ENCODE data around the gene ACYP2.

DNA sequence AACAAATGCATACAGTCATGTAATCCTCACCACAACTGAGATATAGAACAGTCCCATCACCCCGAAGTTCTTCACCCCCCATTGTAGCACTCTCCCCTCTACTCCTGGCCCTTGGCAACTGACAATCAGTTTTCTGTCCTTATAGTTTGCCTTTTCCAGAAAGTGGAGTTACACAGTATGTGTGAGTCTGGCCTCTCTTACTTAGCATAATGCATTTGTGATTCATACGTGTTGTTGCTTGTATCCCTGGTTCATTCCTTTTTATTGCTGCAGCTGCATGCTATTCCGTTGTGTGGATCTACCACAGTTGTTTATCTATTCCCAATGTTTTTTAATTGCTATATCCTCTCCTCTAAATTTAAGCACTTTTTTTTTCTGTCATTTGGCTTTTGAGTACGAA is 17.6 kb downstream of the ACYP2 start:
- TF ChIP-seq, protein P1, sequence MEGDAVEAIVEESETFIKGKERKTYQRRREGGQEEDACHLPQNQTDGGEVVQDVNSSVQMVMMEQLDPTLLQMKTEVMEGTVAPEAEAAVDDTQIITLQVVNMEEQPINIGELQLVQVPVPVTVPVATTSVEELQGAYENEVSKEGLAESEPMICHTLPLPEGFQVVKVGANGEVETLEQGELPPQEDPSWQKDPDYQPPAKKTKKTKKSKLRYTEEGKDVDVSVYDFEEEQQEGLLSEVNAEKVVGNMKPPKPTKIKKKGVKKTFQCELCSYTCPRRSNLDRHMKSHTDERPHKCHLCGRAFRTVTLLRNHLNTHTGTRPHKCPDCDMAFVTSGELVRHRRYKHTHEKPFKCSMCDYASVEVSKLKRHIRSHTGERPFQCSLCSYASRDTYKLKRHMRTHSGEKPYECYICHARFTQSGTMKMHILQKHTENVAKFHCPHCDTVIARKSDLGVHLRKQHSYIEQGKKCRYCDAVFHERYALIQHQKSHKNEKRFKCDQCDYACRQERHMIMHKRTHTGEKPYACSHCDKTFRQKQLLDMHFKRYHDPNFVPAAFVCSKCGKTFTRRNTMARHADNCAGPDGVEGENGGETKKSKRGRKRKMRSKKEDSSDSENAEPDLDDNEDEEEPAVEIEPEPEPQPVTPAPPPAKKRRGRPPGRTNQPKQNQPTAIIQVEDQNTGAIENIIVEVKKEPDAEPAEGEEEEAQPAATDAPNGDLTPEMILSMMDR (conservative IDR thresholded peaks at IDR 0.05; ENCODE audit: low read length), result no peak
- no peak for TF ChIP-seq EZH2phosphoT487 (IDR thresholded peaks at IDR 0.05; ENCODE audit: borderline replicate concordance)
